ENCODE measurements around the gene OSGEP. TPM values are rescaled to one million over a fixed set of nuclear protein-coding genes. Genes with fewer than 3 reads are reported as not detected.

Gene OSGEP
- total RNA-seq, 1 donor from 2014 or later = 18.8 TPM

- intact Hi-C loops (cut with DNase I) = loop anchor here (1.0 to 5.0 kb wide), 4 partner anchors 41 to 269 kb away; partner anchors contain the start of genes OSGEP, PARP2 and RNASE4
- DNase-seq (ENCODE audit: missing footprints) (no peak), ATAC-seq (peak; percentile 18)
Observed at GRCh38 chr14:20413744-20414082, 40.9 kb downstream of the OSGEP start.

DNA sequence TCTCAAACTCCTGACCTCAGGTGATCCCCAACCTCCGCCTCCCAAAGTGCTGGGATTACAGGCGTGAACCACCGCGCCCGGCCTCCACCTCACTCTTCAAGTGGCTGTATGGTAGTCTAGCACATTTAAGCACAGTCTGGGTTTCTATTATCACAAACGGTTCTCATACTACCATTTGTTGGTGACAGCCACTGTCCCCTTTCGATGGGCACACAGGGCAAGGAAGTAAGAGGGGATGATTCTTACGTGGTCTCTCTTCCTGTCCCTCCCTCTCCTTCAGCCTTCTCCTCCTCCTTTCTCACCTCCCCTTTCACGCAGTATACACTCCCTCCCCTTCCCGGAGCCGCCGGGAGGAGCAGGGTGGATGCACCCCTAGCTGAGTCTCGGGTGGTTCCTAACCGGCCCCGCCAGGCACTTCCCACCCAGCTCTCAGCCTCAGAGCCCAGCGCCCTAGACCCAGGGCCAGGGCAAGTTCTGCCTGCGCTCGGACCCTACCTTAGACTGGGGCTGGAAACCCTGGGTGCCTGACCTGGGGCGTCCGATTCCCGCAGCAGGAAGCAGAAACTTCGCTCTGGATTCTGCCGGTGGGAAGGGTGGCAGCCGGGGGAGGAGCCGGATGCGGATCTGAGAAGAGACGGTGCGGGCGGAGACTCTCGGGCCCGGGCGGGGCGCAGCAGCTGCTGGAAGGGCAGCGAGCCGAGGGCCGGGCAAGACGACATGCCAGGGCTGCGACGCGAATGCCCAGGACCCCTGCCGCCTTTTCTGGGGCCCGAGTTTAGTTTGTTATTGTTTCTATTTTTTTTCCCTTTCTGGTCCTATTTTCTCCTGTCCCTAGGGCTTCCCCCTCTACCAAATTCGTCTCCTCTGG is 41.5 kb downstream of the OSGEP start, which contains the start of gene TEP1:
TEP1 (minus strand) TSS at position 626 of the 868 bp plus-strand sequence. CDS start 5,062 bp downstream, outside the sequence.
- ATAC-seq = peak; percentile 96
- peak; percentile 95 for DNase-seq (ENCODE audit: missing footprints)
- intact Hi-C loops (cut with DNase I) = loop anchor here (1.0 to 5.0 kb wide), 4 partner anchors 41 to 269 kb away; partner anchors contain the start of genes OSGEP, PARP2 and RNASE4

- ATAC-seq (no peak), DNase-seq (ENCODE audit: missing footprints) (no peak)
- intact Hi-C loops (cut with DNase I) = loop anchor here (2.0 to 5.0 kb wide), 2 partner anchors 200 to 270 kb away; partner anchors contain the start of gene RNASE4
Observed at GRCh38 chr14:20412411-20412810, 42.2 kb downstream of the OSGEP start.

DNA sequence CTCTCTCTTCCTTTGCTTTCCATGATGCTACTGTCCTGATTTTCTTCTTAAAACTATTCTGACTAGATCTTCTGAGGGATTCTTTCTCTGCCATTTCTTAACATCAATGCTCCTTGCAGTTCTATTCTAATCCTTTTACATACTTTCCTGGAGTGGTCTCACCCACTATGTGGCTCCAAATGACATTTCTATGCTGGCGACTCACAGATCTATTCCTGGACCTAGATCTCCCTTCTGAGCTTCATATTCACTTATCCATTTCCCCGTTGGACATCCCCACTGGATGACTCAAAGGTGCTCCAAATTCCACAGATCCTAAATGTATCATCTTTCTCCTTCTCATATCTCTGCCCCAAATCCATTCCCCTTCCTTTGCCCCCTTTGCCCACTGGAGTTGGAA is 45.4 kb downstream of the OSGEP start:
- ATAC-seq (no peak), DNase-seq (ENCODE audit: missing footprints) (no peak)
- intact Hi-C loops (cut with DNase I) = no loop called here

DNA sequence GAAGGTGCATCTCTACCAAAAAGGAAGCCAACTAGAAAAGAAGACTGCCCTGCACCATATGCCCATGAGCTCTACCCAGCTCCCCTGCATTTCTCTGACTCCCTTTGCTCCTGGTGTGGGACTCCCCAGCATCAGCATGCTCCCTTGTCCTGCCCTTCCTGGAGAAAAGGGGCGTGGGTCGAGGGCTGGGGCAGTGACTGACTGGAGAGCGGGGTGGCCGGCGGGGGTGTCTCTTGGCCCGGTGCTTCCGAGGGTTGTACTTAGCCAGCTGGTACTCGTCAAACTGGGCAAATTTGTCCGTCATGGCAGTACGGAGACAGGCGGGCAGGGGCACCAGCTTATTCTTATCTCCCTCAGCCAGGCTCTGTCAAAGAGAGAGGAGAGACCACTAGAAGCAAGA is 51.1 kb downstream of the OSGEP start:
- ATAC-seq = no peak
- no peak for DNase-seq (ENCODE audit: missing footprints)
- intact Hi-C loops (cut with DNase I) = no loop called here

DNA sequence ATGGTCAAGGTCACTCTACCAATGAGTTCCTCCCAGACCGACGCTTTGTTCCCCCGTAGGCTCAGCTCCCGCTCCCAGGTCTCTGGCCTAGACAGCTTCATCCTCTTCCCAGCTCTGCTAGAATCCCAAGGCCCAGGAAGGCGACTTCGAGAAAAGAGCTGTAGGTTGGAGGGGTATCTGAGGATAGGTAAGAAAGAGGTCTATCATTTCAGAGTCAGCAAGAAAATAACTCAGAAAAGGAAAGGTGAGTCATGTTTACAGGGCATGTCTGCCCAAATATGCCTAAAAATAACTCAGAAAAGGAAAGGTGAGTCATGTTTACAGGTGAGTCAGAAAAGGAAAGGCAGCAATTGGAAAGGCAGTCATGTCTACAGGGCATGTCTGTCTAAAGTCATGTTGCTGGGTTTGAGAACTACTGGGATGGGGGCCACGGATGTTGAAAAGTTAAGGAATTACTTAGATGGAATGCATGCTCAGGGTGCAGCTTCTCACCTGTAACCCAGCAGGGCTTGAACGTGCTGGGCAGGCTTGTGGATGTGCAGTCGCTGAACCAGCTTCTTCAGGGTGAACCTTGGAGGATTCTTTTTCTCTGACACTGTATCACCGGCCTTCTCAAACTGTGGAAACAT is 53.5 kb downstream of the OSGEP start:
- no peak for ATAC-seq

GRCh38 chr14:20400589-20400964 is 54.0 kb downstream of the OSGEP start:
- ATAC-seq = no peak
- intact Hi-C loops (cut with DNase I) = no loop called here
- DNase-seq (ENCODE audit: missing footprints) = no peak

More for the DNA sequence above, 53.5 kb downstream of the OSGEP start:
- DNase-seq (ENCODE audit: missing footprints) = no peak
- intact Hi-C loops (cut with DNase I) = no loop called here

DNA sequence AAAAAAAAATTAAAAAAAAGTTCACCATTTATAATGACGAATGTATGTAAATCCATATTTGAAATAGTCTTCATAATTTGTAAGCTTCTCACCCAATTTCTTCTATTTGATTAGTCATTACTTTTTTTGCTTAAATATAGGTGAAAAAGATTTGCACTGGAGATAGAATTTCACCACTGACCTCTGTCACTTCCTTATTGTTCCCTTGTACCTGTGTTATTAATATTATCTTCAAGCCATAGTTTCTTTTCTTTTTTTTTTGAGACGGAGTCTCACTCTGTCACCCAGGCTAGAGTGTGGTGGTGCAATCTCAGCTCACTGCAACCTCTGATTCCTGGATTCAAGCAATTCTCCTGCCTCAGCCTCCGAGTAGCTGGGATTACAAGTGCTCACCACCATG is 57.1 kb downstream of the OSGEP start:
- intact Hi-C loops (cut with DNase I) = no loop called here
- DNase-seq (ENCODE audit: missing footprints) (no peak), ATAC-seq (no peak)

Other genes starting within 250 kb of the OSGEP start
- not detected for gene OR11H6, start 231.1 kb downstream of the OSGEP start, total RNA-seq
- gene OR11H7, start 225.8 kb downstream of the OSGEP start, total RNA-seq = not detected
- gene OR11H4, start 215.5 kb downstream of the OSGEP start, total RNA-seq = not detected
- gene TTC5, start 148.9 kb downstream of the OSGEP start, total RNA-seq = 10.0 TPM
- 41.0 TPM for gene CCNB1IP1, start 121.5 kb downstream of the OSGEP start, total RNA-seq
- gene PARP2, start 111.2 kb downstream of the OSGEP start, total RNA-seq = 15.7 TPM
- 8.2 TPM for gene TEP1, start 41.3 kb downstream of the OSGEP start, total RNA-seq
- 0.62 TPM for gene KLHL33, start 18.6 kb downstream of the OSGEP start, total RNA-seq
- gene APEX1, start 414 bp upstream of the OSGEP start, total RNA-seq = 67.2 TPM
- 17.2 TPM for gene PIP4P1, start 6.6 kb upstream of the OSGEP start, total RNA-seq
- gene PNP, start 14.6 kb upstream of the OSGEP start, total RNA-seq = 7.6 TPM
- gene RNASE10, start 50.7 kb upstream of the OSGEP start, total RNA-seq = 0.27 TPM
- not detected for gene RNASE9, start 106.2 kb upstream of the OSGEP start, total RNA-seq
- gene RNASE11, start 133.2 kb upstream of the OSGEP start, total RNA-seq = not detected
- gene RNASE12, start 136.6 kb upstream of the OSGEP start, total RNA-seq = not detected
- gene OR6S1, start 186.9 kb upstream of the OSGEP start, total RNA-seq = not detected
- 11.9 TPM for gene RNASE4, start 229.7 kb upstream of the OSGEP start, total RNA-seq
- 4.5 TPM for gene ANG, start 234.0 kb upstream of the OSGEP start, total RNA-seq

All from Right ventricle myocardium inferior (tissue), 1 donor.